Stimulated activated CD8-positive, alpha-beta memory T cell treated with anti-CD3 and anti-CD28 coated beads, Interleukin-7, amount 100 ng/mL, for 24 hours (primary cell): Measurements from ENCODE around the gene RNU11.
"Not testable (repeated sequence)": the region's sequence is repeated elsewhere in the genome, so short reads cannot be mapped to it uniquely, and the experiment has no call there.

Experiments
- DNase-seq: peaks from one replicate; pipeline ENCODE4 v3.0.0-alpha.2; 2020; ENCODE audit warnings: low read depth

The RNU11 gene

GRCh38 chr1:28663871-28664470, 15.6 kb downstream of the RNU11 start:
- DNase-seq = no peak

DNA sequence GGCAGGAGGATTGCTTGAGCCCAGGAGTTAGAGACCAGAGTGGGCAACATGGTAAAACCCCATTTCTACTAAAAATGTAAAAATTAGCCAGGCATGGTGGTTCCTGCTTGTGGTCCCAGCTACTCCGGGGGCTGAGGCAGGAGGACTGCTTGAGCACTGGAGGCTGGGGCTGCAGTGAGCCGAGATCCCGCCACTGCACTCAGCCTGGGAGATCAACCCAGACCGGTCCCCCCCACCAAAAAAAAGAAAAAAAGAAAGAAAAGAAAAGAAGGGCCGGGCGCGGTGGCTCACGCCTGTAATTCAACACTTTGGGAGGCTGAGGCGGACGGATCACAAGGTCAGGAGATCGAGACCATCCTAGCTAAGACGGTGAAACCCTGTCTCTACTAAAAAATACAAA, 18.4 kb downstream of the RNU11 start:
- DNase-seq = no peak

DNA sequence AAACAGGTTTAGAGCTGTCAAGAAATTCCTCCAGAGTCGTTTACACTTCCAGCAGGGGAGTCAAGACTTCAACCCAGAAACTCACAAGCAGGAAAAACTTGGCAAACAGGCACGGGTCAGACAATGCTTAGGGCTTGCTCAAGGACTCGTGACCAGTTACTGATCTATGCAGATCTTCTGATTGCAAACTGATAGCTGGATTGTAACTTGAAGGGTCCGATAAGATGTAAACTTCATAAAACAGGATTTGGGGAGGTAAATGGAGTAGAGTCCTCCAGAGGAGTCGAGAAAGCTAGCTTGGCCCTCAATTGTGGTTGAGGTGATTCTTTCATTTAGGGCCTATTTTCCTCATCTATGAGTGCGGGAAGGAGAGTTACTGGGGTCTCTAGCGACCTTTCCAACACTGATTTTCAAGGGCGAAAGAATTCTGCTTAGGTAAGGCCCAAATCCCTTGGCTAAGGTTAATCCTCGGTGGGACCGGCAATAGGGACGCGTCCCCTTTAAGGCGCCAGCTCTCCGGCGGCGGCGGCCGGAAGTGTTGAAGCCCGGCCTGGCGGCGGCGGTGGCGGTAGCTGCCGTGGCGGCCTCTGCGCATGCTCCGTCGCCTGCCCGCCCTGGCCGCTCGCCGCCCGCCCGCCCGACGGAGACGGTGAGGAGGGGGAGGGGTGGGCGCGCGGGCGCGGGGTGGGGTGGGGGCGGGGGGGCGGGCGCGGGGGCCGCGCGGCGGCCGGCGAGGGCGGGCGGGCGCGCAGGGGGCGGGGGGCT, 20.0 kb downstream of the RNU11 start, which contains the start of gene GMEB1:
Gene GMEB1 (plus strand): TSS at position 594 of the 765 bp plus-strand sequence. CDS start 14,829 bp downstream, outside the sequence.
- DNase-seq = peak; percentile 75

DNA sequence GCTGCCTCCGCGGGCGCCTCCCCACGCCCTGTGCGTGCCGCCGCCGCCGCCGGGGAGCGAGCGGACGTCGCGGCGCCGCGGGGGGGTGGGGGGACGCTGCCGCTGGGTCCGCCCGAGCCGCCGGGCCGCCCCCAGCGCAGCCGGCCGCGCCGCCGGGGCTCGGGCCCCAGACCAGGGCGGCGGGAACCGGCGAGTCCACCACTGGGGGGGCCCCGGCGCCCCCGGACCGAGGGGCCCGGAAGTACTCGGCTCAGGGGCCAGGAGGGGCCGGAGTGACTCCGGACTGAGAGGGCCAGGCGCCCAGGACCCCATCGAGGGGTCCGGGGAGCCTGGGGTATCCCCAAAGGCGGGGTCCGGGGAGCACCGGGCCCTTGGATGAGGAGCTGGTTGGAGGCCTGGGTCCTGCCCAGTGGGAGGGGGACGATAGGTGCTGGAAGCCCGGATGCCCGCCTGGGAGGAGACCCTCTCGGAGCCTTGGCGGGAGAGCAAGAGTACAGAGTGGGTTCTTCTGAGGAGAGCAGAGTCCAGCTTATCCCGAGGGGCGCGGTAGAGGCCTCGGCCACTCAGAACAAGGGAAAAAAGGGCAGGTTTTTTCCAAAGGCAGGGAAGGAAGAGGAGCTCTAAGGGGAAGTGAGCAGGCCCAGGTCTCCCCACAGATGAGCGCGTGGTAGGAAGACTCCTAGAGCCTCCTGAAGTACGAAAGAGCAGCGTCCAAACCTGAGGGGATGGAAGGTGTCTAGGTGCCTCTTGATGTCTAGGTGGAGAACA, 20.7 kb downstream of the RNU11 start:
- DNase-seq = peak; percentile 21

- no peak for DNase-seq
Observed at GRCh38 chr1:28671254-28671780, 22.9 kb downstream of the RNU11 start.

- DNase-seq = not testable (repeated sequence)
Observed at GRCh38 chr1:28672971-28673370, 24.6 kb downstream of the RNU11 start.

DNA sequence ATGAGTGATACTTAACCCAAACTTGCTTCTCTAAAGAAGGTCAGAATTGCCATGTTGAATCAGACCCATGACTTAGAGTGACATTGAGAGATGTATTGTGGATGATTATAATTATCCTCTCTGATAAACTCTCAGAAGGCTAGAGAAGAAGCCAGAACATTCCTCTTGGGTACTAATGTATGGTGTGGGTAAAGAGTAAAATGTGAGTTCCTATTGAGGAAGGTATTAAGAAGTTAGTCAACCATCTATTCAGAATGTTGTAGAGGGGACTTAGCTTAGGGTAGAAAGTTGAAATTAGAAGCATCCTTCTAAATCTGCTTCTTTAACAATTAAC, 27.5 kb downstream of the RNU11 start:
- DNase-seq = no peak

GRCh38 chr1:28680151-28680550, 31.8 kb downstream of the RNU11 start:
- no peak for DNase-seq

DNA sequence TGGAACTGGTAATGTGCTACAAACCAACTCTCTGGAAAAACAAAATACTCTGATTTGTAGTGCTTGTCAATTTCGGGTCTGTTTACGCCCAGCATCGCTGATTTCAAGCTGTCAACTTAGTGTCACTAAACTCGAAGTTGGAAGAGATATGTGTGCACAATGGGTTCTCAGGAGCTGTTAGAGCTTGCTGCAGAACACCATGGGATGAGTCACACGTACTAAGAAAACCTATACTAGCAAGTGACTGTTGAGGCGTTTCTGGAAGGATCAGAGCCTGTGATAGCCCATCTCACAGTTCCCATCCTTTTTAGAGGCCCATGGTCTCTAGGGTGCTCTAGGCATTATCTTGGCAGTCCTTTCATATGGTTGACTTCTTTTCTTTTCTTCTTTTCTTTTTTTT, 34.4 kb downstream of the RNU11 start:
- DNase-seq = no peak

DNA sequence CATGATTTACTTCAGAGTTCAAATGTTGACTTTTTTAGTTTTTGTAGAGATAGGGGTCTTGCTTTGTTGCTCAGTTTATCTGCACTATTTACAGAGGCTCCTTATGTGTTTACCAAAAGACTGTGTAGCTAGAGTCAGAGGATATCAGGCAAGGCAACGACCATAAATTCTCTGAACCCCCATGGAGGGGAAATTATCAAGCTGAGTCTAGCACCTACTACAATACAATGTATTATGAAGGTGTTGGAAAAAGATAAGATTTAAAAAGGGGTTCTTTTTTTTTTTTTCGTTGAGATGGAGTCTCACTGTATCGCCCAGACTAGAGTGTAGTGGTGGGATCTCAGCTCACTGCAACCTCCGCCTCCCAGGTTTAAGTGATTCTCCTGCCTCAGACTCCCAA, 36.5 kb downstream of the RNU11 start:
- DNase-seq = no peak

DNA sequence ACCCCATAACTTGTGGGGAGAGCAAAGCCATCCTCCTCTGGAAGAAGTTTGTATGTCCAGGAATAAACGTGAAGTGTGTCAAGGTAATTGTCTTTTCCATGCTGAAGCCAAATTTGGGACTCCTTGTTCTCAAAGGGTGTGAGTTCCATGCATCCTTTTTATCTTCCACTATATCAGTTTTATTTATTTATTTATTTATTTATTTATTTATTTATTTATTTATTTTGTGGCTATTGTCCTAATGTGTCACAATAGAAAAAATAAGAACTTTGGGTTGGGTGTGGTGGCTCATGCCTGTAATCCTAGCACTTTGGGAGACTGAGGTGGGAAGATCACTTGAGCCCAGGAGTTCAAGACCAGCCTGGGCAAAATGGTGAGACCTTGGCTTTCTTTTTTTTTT, 43.2 kb downstream of the RNU11 start:
- not testable (repeated sequence) for DNase-seq
